Pulmonary artery endothelial cell (primary cell): ENCODE measurements around the gene KBTBD13. TPM values are rescaled to one million over a fixed set of nuclear protein-coding genes. Genes with fewer than 3 reads are reported as not detected.
"Not testable (repeated sequence)": the region's sequence is repeated elsewhere in the genome, so short reads cannot be mapped to it uniquely, and the experiment has no call there.

Experiments used
- DNase-seq: peaks from one replicate; pipeline ENCODE4 v3.0.0-alpha.2; 2011; ENCODE audit warnings: low read depth, low spot score
- total RNA-seq: library from RNA; depleted of rRNA; stranded (reverse); fragments of >200 nt; gene quantifications from 2 replicates; pipeline ENCODE4 v1.2.3, GENCODE V29; 2014

Gene KBTBD13
- total RNA-seq: not detected in 2 replicates

DNA sequence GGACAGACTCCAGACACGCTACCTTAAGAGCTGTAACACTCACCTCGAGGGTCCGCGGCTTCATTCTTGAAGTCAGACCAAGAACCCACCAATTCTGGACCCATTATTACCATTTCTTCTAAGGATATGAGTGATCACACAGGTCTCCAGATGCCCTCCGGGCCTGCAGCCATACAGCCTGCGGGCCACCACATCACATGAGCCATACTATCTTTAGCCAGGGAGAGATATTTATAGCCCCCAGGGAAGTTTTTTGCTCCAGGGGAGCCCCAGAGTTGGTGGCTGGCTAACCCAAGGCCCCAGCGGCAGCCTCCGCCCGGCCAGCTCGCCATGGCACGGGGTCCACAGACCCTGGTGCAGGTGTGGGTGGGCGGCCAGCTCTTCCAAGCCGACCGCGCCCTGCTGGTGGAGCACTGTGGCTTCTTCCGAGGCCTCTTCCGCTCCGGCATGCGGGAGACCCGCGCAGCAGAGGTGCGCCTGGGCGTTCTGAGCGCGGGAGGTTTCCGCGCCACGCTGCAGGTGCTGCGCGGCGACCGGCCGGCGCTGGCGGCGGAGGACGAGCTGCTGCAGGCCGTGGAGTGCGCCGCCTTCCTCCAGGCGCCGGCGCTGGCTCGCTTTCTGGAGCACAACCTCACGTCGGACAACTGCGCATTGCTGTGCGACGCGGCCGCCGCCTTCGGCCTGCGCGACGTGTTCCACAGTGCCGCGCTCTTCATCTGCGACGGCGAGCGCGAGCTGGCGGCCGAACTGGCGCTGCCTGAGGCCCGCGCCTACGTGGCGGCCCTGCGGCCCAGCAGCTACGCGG lies at the start of gene KBTBD13:
KBTBD13 (plus strand) TSS at position 261 of the 805 bp plus-strand sequence; CDS start at position 331, 70 bp downstream.
- DNase-seq: no peak

DNA sequence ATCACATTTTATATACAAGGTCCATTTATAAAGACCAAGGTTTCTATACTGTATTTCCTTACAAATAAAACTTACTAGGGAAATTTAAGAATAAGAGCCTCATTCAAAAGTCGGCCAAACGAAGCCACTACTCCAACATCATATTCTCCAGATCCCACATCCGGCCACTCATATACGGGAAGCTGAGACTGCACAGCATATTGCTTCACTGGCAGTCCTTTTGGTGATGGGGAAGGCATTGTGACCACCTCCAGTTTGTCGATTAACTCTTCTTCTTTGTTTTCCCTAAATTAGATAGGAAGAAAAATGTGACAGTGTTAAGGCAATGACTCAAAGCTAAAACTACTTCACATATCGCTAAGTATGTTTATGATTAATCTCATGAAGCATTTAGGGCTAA lies 49.8 kb upstream of the KBTBD13 start:
- no peak for DNase-seq

DNA sequence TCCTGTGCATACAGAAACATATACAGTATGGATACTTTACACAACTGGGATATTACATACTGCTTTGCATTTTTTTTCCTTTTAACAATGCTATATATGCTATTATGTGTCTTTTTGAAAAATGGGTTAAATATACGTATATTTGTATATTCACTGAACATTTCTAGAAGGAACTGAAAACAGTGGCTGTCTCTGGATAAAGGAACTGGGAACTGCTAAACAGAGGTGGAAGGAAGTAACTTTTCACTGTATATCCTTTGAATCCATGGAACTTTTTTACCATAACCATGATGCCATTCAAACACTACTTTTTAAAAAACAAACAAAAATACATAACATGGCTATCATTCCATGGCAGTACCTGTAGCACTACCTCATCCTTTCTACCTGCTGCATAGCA lies 49.0 kb upstream of the KBTBD13 start:
- no peak for DNase-seq

DNA sequence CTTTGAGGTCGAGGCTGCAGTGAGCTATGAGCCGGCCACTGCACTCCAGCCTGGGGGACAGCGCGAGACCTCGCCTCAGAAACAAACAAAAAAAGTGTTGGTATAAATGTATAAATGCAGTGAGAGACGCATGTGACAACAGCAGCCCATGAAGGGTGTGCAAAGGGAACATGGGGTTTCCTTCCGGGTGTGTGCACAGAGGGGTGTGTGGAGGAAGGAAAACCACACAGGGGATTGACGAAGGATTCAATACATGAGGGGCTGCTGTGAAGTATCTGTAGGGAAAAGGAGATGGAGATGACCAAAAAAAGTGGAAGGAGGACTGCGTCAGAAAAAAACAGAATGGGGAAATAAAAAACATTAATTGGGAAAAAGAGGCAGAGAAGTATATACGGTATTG lies 48.2 kb upstream of the KBTBD13 start:
- no peak for DNase-seq

DNA sequence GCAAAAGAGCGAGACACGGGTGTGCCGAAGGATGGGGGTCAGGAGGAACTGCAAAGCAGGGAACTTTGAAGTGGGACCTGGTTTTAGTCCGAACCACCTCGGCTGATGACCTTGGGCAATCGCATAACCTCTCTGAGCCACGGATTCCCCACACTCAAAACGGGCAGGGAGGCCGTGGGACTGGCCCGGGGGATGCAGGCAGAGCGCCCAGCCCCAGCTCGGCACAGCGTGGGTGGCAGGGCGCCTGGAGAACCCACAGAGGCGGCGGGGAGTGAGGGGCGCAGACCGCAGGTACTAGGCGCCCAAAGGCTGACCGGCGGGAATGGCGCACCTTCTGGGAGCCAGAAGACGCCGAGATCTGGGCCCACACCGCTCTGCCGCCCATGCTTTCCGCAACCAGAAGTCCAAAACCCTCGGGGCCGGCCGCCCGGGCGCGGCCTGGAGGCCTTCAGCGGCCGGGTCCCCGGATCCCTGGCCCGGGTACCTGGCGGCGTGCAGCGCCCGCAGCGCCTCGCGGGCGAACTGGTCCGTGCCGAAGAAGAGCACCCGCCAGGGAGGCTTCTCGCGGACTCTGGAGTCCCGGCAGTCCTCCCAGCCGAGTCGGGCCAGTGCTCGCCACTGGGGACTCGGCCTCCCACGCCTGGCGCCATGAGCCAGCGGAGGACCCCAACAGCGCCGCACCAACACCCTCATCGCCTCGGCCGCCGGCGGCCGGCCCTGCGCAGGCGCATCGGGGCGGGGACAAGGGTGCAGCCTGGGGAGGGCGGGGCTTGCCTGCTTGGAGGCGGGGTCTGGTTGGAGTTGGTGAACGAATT lies 47.4 kb upstream of the KBTBD13 start, which contains the start of gene MTFMT:
MTFMT (minus strand) TSS at position 719 of the 815 bp plus-strand sequence; CDS start at position 693, 26 bp downstream.
- DNase-seq: no peak

DNA sequence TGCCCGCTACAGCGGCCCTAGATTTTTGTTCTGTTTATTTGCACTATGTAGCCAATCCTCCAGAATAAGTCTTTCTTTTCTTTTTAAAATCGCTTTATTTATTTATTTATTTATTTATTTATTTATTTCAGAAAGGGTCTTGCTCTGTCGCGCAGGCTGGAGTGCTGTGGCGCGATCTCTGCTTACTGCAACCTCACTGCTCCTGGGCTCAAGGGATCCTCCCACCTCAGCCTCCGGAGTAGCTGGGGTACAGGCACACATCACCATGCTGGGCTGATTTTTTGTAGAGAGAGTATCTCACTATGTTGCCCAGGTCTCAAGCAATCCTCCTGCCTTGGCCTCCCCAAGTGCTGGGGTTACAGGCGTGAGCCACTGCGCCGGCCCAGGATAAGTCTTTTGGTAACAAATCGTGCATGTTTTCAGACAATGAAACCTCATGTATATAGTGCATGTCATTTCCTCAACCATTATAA lies 46.8 kb upstream of the KBTBD13 start:
- DNase-seq: no peak

DNA sequence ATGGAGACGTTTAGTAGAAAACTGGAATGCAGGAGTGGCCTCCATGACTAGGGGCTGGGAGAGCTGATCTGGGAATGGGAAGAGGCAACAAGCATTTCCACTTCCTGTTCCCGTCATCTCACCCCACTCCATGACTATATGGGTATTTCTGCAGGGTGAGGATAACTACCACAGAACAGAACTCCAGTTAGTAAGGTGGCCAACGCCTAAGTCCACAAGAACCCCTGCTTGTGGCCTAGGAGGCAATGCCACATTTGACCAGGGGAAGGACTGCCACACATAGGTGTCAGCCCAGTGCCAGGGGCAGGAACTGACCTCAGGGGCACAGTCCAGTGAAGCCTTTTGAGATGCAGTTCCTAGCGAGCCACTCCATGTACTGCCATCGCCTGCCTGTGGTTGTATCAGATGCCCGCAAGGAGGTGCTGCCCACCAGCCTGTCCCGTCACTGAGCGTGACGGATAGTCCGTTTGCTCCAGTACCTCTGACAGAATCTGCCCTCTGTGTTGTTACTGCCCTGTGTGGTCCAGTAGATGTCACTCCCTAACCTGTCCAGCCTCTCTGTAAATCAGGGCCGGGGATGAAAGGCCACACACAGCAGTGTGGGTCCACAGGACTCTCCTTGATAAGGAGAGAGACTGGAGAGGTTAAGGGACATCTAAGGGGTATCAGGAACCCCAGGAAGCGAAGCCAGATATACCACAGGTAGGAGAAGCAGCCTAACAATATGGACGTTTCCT lies 43.6 kb upstream of the KBTBD13 start:
- DNase-seq: peak; percentile 37

DNA sequence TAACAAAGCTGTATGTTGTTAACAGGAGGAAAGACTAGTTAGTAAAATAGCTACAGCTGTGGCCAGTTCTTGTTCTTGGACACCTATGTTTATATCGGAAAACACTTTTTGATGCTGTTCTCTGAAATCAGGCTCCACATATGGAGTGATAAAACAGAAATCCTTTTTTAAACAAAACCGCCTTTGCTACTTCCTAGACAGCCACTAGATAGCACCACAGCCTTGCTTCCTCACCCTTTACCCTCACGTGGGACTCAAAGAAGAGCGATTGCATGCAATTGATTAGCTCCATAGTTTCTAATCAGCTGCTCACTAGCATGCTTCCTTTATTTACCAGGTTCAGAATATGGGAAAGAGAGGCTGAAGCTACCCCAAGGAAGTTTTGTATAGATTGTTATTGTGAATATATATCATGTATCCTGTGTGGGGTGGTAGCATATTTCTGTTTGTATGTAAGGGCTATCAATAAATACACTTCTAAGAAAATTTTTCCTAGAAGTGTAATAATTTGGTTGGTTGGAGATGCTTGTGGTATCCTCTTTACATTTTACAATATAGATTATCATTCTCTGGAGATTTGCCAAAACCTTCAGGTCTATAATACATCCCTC lies 42.8 kb upstream of the KBTBD13 start:
- DNase-seq: no peak

DNA sequence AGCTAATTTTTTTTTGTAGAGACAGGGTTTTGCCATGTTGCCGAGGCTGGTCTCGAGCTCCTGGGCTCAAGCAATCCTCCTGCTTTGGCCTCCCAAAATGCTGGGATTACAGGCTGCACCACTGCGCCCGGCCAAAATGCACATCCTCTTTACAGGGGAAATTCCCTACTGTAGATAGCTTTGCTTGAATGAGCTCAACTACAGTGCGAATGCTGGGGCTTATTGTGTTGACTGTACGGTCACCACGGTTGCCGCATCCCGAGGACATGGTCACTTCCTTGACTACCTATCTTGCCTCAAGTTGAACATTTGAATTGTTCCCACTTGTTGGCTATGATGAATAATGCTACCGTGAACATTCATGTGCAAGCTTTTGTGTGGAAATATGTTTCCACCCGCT lies 41.8 kb upstream of the KBTBD13 start:
- no peak for DNase-seq

DNA sequence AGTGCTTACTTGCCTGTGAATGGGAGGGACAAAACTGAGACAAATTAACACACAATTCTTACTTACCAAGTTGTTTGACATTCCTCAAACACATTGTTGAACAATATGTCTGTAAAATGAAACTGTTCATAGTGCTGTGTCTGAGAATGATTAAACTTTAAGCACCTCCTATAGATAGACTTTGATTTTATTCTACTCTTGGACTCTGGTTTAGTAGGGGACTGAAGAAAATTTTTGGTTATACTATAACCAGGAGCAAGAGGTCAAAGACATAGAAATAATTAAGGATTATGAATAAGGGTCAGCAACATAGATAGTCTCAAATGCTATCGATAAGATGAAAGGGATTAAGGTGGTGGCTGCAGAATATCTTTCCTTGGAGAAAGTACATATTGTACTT lies 39.2 kb upstream of the KBTBD13 start:
- DNase-seq: no peak

DNA sequence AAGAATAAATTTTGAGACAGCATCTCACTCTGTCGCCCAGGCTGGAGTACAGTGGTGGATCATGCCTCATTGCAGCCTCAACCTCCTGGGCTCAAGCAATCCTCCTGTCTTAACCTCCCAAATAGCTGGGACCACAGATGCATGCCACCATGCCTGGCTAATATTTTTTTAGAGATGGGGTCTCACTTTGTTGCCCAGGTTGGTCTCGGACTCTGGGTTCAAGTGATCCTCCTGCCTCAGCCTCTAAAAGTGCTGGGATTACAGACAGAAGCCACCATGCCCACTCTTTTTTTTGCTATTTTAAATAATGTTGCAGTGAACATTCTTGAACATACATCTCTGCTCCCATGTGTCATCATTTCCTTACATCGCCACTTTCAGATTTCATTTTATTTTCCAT lies 38.1 kb upstream of the KBTBD13 start:
- no peak for DNase-seq

DNA sequence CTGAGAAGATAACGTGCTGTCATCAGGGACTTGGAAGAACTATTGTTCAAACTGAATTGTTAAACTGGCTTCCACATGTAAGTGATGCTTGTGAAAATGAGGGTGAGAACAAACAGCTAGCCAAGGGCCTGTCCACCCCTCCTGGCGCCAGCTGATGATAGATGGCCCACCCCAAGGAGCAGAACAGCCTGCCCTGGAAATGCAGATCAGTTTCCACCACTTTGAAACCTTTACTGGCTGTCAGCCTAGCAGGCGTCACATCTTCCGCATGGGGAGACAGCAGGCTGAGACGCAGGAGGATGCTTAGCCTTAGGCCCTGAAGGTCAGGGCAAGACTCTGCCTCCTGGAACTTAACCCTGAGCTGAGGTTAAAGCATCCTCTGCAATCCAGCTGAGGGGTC lies 37.7 kb upstream of the KBTBD13 start:
- no peak for DNase-seq

DNA sequence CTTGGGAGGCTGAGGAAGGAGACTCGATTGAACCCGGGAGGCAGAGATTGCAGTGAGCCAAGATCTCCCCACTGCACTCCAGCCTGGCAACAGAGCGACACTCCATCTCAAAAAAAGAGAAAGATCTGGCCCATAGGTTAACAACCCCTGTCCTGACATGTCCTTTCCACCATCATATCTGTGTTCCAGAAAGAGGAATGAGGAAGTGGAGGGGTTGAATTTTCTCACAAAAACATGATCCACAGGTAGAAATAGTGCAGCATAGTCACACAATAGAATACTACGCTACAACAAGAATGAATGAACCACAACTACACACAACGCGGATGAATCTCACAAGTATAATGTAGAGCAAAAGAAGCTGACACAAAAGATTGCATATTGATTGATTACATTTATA lies 36.1 kb upstream of the KBTBD13 start:
- DNase-seq: no peak

DNA sequence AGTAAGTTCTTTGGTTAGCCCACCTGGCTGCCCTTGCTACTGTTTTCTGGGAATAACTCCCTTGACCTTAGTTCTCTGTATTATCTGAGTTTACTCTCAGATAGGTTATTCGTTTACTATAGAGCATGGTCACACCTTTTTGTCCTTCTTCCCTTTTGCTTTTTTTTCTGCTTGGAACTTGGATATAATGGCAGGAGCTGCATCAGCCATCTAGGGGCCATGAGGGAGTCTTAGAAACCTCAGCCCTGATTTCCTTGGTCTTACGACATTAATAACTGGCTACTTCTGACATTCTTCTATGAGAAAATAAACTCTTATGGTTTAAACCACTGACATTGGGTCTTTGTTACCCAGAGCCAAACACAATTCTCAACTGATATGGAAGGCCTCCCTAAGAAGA lies 34.8 kb upstream of the KBTBD13 start:
- no peak for DNase-seq

DNA sequence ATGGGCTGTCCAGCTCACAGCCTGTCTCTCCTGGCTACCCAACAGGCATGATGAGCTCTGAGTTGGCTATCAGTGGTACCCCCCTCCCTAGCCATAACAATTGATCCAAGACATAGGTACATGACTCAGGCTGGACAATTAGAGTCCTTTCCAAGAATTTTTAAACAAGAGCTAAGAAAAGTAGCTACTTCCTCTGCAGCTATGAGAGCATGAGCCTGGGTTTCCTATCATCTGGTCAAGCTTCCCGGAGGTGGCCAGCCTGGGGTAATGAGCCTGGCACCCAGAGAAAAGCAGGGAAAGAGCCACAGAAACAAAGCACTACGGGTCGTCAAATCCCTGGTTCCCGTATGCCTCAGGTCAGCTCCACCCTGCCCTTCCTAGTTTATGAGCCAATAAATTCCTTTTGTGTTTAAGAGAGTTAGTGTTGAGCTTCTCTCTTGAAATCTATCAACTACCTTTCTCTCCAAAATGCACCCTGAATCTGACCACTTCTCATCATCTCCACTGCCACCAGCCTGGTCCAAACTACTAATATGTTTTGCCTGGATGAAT lies 33.7 kb upstream of the KBTBD13 start:
- DNase-seq: no peak

DNA sequence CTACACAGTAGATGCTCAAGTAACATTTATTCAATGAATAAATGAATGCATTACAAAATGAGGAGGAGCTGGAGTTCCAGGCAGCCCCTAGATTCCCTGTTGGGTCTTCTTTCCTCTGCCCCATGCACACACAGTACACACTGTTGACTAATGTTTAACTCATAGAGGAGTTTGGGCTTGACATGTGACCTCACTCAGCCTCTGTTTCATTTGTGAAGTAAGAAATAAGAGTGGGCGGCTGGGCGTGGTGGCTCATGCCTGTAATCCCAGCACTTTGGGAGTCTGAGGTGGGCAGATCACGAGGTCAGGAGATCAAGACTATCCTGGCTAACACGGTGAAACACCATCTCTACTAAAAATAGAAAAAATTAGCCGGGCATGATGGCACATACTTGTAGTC lies 32.3 kb upstream of the KBTBD13 start:
- DNase-seq: not testable (repeated sequence)

DNA sequence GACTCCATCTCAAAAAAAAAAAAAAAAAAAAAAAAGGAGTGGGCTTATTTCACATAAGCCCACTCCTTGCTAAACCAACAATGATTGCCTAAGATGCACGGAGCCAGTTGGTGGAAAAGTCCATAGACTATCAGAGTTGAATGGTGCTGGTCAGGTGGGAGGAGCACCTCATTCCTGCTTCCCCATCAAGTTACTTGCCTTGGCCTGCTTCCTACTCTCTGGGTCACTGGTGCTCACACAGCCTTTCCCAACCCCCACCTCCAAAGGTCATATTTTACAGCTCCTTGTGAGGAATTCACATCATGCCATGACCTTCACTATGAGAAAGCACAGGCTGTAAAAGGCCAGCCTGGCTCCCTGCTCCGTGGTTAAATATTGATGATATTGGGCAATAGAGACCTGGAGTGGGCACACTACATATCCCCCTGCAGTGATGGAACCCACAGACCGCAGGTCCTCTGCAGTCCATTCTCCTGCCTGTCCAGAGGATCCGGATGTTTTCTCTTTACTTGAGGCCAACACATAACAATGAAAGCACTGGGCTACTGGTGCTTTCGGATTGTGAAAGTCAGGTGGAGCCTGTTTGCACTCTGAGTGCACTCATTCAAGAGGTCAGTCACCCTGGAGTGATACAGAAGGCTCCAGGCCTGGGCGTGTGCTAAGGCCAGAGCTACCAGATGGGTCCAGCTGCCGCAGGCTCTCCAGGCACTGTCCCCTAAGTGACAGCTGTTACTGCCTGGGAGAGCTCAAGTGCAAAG lies 31.6 kb upstream of the KBTBD13 start, which contains the start of gene SLC51B:
SLC51B (plus strand) TSS at position 664 of the 758 bp plus-strand sequence. CDS start 4,618 bp downstream, outside the sequence.
- no peak for DNase-seq

DNA sequence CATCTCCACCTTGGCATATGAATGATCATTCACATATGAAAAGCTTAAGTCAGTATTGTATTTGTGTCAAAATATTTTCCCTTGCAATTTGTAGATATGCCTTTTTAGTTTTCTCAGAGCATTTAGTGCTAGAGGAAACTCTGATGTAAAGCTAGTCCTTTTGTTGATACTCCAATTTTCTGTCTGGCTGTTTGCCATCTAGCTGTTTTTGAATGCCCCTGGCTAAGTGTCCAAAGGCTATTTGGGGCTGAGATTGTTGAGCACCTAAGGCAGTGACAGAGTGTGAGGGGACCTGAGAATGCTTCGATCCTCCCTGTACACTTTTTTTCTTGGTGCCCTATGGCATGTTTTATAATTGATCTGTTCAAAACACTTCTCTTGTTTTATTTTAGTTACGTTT lies 28.3 kb upstream of the KBTBD13 start:
- DNase-seq: no peak

DNA sequence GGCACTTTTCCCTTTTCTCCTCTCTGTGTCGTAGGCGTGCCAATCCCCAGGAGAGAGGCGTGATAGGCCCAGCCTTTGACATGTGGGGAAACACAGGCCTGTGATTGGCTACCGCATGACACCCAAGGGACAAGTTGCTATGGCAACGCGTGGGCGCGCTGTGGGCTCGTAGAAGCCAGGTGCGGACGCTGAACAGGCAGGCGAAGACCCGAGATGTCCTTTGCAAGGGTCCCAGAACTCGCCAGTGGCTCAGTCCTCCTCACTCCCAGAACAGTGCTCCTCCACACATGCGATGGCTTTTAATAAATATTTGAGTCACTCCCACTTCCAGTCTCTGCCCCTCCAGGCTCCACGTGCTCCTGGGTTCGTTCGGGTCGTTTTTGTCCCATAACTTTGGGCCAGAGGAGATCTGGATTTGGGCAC lies 27.1 kb upstream of the KBTBD13 start:
- peak; percentile 77 for DNase-seq

DNA sequence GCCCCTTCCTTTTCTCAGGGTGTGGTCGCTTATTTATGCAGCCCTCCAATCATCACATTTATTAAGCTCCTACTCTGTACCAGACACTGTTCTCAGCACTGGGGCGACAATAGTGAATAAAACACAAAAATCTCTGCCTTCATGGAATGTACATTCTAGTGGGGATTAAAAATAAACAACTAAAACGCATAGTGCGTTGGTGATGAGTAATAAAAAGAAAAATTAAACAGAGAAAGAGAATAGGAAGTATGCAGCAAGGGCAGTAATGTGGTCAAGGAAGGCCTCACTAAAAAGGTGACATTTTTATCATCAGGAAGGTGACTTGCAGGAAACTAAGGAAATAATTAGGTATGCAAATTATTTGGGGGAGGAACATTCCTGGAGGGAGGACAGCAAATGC lies 26.3 kb upstream of the KBTBD13 start:
- no peak for DNase-seq
